Measurements from ENCODE around the gene GSTT2B.
"Not testable (repeated sequence)": the region's sequence is repeated elsewhere in the genome, so short reads cannot be mapped to it uniquely, and the experiment has no call there.

GSTT2B gene

GRCh38 chr22:23949764-23950163 lies 11.2 kb downstream of the GSTT2B start:
- DNase-seq (ENCODE audit: low read depth); H3K4me3 ChIP-seq (ENCODE audit: control insufficient read depth, low read depth, low read length): not testable (repeated sequence)

- DNase-seq (ENCODE audit: low read depth): not testable (repeated sequence)
Observed at GRCh38 chr22:23947391-23947790, 13.6 kb downstream of the GSTT2B start.

GRCh38 chr22:23940166-23940565 lies 20.8 kb downstream of the GSTT2B start:
- DNase-seq (ENCODE audit: low read depth); H3K4me3 ChIP-seq (ENCODE audit: control insufficient read depth, low read depth, low read length): not testable (repeated sequence)

More at GRCh38 chr22:23947391-23947790, 13.6 kb downstream of the GSTT2B start:
- not testable (repeated sequence) for H3K4me3 ChIP-seq (ENCODE audit: control insufficient read depth, low read depth, low read length)

- no peak for DNase-seq (ENCODE audit: low read depth)
- H3K4me3 ChIP-seq (ENCODE audit: control insufficient read depth, low read depth, low read length): no peak overlapping the region
- no peak for TF ChIP-seq CTCF (conservative IDR thresholded peaks at IDR 0.05; ENCODE audit: control insufficient read depth, insufficient read depth, low read depth, low read length)
Observed at GRCh38 chr22:23939017-23939357, 22.0 kb downstream of the GSTT2B start.

GRCh38 chr22:23938328-23939016 lies 22.5 kb downstream of the GSTT2B start:
- TF ChIP-seq CTCF (conservative IDR thresholded peaks at IDR 0.05; ENCODE audit: control insufficient read depth, insufficient read depth, low read depth, low read length): no peak
- no peak for DNase-seq (ENCODE audit: low read depth)
- no peak overlapping the region for H3K4me3 ChIP-seq (ENCODE audit: control insufficient read depth, low read depth, low read length)

GRCh38 chr22:23926561-23926960 lies 34.4 kb downstream of the GSTT2B start:
- H3K4me3 ChIP-seq (ENCODE audit: control insufficient read depth, low read depth, low read length): no peak overlapping the region
- DNase-seq (ENCODE audit: low read depth): no peak
- no peak for TF ChIP-seq CTCF (conservative IDR thresholded peaks at IDR 0.05; ENCODE audit: control insufficient read depth, insufficient read depth, low read depth, low read length)

GRCh38 chr22:23925020-23925606 lies 35.9 kb downstream of the GSTT2B start:
- TF ChIP-seq CTCF (conservative IDR thresholded peaks at IDR 0.05; ENCODE audit: control insufficient read depth, insufficient read depth, low read depth, low read length): no peak
- no peak for DNase-seq (ENCODE audit: low read depth)
- H3K4me3 ChIP-seq (ENCODE audit: control insufficient read depth, low read depth, low read length): no peak overlapping the region

- H3K4me3 ChIP-seq (ENCODE audit: control insufficient read depth, low read depth, low read length): no peak overlapping the region
- no peak for DNase-seq (ENCODE audit: low read depth)
- no peak for TF ChIP-seq CTCF (conservative IDR thresholded peaks at IDR 0.05; ENCODE audit: control insufficient read depth, insufficient read depth, low read depth, low read length)
Observed at GRCh38 chr22:23922921-23923320, 38.1 kb downstream of the GSTT2B start.

GRCh38 chr22:23921586-23922201 lies 39.3 kb downstream of the GSTT2B start:
- not testable (repeated sequence) for H3K4me3 ChIP-seq (ENCODE audit: control insufficient read depth, low read depth, low read length)
- DNase-seq (ENCODE audit: low read depth): peak; percentile 61

- DNase-seq (ENCODE audit: low read depth); H3K4me3 ChIP-seq (ENCODE audit: control insufficient read depth, low read depth, low read length): not testable (repeated sequence)
Observed at GRCh38 chr22:23920267-23920611, 40.8 kb downstream of the GSTT2B start.

Data from fibroblast of mammary gland (primary cell).